ENCODE results near the gene SYT6.

Gene SYT6

DNA sequence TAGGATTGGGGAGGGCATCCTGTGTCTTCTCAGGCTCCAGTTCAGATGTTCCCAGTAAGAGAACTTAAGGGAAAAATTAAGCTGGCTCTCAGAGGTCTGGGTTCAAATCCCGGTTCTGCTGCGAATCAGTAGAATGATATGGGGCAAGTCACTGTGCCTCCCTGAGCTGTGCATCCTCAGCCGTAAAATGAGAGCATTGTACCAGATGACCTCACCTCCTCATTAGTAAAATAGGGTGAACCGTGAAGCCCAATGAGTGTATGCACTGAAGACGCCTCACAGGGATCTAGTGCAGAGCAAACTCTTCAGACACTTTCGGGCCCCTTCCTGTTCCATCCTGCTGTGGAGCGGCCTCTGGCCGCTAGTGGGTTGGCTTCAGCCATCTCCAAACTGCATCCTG is 36.0 kb downstream of the SYT6 start:
- DNase-seq, result no peak

DNA sequence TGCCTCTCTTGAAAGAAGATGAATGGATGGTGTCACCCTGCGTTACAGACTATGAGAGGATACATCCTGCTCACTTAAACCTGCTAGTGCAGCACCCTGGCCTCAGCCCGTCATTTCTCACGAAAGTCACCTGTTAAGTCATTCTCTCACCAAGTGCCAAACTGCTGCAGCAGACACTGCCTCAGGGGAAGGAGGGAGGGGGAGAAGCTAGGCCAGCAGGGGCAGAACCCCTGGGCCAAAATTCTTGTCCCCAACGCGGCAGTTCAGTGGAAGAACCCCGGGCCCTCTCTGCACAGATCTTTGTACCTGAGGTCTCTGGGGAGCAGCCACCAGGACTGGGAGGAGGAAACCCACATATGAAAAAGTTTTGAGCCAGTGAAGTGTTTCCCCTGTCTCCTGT is 37.6 kb downstream of the SYT6 start:
- no peak for DNase-seq

DNA sequence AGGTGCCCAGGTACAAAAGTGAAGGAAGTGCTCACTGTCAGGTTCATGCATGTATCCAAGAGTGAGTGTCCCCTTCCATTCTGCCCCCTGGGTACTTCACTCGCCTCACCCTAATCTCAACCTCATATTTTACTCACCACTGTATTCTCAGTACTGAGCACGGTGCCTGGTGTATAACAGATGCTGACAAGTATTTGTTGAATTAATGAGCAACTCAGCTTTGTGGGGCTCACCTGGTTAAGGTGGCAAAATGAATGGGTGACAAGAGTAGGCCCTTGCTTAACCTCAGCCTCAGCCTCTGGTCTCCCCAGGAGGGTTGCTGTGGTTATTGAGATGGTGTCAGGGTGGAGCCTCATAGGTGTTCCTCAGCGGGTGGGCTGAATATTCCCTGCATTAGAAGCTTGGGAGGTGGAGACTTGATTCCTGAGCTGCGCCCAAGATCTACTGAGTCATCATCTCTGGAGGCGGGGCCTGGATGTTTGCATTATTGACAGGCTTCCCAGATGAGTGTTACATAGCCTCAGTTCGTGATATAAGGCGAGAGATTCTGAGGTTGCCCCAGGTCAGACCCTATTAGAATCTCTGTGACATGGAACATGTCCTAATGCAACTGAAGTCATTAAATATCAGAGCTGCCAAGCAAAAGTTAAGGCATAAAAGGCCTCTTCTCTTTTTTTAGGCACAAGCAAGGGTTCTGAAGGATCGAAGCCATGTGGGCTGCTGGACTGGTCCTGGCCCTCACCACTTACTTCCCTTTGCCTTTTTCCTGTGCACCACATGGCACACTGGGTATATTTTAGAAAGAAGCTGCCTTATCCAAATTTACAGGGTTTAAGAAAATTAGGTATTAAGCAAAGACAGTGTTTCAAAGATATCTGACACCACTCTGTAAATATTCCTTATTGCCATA is 39.2 kb downstream of the SYT6 start:
- DNase-seq, result no peak

DNA sequence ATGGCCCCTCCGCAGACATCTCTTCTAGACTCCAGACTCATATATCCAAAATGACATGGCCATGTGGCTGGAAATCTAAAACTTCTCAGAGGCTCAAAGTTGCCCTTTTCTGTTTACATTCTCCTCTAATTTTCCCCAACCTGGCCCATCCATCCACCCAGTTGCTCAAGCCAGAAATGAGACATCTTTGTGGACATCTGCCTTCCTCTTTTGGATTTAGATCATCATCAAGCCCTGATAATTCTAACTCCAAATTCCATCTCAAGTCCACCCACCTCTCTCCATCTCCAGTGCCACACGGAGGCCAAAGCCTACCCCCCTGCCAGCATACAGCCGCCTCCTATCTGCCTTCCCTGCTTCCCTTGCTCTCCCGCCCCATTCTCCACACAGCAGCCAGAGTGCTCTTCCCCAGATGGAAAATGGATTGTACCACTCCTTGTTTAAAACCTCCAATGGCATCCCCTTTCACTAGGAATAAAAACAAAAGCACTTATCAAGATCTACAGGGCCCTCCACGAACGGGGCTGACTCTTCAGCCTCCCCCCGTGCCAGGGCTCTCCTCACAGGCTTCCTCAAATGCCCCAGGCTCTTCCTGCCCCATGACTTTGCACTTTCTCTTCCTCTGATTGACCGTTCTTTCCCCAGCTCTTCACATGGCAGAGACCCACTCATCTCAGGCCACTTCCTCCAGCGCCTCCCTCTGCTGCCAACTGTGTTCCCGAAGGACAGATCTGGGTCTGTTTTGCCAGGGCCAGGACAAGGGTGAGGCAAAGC is 40.1 kb downstream of the SYT6 start:
- DNase-seq, result no peak

DNA sequence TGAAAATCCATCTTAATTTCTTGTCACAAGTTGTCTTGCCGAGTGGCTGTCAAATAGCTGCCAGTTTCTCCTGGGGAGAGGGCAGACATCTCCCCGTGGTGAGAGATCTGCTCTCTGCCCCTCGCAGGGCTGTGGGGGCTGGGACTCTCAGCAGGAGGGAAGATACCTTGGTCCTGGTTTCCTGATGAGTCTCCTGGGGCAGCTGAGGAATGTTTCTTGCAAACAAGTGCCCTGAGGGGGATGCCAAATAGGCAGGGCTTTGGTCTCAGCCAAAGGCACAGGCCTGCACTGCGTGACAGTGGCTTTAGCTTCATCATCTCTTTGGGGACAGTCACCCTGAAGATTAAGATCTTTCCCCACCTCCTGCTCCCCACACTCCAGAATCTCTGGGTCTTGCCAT is 40.9 kb downstream of the SYT6 start:
- no peak for DNase-seq

DNA sequence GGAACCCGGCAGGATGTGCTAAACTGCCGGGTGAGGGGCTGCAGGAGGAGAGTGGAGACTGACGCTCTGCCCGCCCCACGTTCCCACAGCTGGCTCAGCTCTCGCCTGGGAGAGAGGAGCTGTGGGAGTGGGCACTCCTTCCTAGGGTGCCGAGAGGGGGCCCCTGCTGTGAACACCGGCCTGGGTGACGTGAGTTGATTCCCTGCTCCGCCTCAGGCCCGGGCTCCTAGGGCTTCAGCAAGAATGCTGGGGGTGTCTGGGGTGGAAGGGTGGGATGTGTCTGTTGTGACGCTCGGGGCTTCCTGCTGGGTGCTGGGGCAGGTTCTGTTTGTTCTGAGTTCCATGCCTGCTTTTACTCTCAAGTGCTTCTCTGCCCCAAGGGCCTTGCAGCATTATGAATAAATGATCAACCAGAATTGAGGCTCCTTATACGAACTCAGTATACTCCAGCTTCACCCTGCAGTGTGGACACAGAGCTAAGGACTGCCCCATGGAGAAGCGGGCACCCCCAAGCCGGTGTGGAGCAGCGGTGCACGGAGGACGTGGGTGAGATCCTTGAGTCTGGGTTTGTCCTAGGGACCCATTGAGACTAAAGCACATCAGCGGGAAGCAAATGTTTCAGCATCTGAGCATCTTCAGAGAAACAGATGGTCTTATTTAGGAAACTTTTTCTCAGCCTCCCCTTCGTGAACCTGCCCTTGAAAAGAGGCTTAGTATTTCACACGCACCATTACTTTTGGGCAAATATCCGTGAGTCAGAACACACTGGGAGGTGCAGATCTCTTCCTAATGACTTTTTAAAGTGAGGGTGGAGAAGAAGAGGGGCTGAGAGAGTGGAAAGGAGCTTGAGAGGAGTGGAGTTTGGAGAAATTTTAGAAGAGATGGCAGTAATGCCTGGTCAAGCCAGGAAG is 41.7 kb downstream of the SYT6 start:
- no peak for DNase-seq

DNA sequence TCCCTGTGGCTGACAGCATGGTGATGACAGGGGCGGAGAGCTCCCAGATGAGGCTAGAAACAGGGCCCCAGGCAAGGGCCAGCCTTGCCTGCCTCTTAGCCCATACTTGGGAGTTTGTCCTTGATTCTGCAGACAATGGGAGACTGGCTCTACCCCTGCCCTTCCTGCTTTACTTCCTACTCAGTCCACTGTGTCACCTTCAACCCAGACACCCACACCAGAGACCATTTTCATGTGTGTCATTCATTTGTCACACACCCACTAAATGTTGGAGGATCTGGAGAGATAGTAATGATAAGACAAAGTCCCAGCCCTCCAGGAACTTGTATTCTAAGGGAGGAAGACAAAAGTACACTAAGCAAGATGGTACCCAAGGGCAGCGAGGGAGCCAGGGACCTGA is 43.7 kb downstream of the SYT6 start:
- DNase-seq, result no peak

DNA sequence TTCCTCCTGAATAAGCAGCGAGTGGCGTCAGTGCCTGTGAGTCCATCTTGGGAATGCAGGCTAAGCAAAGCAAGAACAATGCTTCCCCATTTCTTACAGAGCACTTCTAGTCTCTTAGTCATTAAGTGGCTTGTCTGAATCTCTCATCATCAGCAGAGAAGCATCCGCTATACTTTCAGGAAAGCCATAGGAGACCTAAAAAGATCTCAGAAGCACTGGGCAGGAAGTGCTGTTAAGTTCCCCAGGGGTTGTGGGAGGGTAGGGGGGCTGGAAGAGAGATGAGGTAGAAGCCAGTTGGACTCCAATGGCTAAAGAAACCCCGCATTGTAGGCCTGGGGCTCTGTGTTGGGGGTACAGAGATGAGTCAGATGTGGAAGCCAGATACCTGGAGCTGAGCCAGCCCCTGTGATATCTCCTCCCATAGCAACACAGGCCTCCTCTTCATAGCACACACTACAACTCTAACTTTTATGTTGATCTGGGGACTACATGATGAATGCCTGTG is 44.9 kb downstream of the SYT6 start:
- no peak for DNase-seq

DNA sequence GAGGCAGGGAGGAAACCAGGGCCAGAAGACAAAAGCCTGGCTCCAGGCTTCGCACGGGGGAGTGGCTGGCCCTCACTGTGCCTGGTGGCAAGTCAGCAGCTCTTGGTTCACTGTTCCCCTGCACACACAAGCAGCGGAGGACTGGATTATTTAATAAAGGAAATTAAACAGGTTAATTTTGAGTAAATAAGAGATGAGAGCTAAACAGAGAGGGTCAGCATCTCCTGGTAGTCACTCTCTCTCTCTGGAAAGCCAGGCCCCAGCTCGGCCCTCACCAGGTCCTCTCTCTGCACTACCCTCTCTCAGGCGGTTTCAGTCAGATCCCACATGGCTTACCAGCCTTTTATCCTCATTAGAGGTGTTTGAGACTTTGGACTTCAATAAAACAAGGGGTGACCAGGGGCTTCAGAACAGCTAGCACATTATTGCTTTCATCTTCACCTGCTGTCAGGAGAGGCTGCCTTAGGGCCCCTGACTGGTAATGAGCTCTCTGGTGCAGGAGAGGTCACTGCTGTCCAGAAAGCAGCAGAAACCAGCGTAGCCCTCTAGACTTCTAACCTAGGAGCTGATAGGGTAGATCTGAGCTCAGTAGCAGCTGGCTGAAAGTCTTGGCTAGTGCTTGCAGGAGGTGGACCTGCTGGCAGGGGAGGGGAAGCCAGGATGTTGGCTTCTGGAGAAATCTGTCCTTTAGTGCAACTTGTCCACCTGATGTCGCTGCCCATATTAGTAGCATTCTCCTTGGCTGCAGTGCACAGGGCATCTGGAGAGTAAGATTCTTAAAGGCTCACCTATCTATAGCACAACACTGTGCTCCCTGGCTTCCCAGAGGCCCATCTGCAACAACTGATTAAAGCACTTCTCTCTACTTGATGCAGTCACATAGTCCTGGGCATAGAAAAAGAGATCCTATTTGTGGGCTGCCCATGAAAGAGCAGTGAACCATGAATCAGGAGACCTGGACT is 45.9 kb downstream of the SYT6 start:
- DNase-seq, result no peak

DNA sequence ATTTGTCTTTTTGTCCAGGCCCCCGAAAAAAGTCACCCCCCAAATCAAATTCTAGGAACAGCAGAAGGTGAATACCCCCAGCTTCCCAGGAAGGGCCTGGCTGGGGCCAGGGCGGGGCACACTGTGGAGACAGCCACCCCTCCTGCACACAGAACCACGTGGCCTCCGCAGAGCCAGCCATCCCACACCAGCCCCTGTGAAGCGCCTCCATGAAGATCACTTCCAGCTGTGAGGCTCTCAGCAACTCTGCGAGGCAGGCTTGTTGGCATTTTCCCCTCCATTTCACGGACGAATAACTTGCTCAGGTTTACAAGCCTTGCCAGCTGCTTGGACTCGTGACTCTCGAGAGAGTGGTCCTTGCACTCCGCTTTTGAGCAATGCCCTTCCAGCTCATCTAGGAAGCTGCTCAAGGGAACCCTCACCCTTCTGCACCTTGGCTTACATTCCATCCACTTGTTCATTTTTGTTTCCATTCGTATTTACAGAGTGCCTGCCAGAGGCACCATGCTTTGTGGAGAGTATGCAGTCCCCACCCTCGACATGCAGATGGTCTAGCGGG is 48.2 kb downstream of the SYT6 start:
- no peak for DNase-seq

DNA sequence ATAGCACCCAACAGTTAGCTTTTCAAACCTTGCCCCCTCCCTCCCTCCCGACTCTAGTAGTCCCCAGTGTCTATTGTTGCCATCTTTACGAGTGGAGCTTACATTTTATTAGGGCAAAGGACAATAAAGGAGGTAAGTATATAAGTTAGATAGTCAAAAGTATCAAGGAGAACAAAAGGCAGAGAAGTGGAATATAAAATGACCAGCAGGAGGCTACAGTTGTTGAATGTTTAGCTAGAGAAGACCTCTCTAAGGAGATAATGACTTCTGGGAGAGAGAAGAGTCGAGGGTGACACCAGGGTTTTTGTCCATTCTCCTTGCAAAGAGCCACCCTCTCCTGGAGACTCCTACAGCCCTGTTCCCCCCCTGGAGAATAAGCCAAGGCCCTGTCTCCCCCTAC is 48.7 kb downstream of the SYT6 start:
- no peak for DNase-seq

DNA sequence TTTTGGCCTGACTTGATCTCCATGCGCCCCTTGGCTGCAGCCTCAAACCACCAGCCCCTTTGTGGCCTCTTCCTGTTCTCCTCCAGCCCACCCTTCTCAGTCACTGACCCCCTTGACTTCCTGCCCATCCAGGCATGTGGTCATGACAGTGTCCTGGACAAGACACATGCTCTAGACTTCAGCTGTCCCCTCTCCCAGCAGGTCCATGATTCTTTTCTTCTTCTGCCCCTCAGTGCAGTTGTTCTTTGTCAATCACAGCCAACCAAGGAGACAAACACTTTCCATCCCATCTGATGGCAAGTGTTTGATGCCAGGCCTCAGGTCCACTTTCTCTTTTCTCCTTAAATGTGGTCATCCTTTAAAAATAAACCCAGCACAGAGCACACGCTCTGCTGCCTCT is 49.7 kb downstream of the SYT6 start:
- no peak for DNase-seq

DNA sequence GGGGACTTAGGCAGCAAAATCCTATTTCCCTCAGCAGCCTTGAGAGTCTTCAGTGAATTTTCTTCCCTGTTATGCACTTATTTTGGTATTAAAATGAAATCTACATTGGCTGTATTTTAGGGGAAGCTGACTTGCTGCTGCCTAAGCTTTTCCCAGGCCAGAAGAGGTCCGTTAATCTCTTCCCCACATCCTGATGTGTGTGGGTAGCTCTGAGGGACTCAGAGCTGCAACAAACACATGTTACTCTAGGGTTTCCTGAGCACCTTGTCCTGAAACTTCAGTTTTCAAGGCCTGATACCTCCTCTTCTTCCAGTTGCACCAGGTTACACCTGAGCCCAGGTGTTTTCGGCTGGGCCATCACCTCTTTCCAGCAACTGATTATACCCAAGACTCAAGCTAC is 51.5 kb downstream of the SYT6 start:
- no peak for DNase-seq

DNA sequence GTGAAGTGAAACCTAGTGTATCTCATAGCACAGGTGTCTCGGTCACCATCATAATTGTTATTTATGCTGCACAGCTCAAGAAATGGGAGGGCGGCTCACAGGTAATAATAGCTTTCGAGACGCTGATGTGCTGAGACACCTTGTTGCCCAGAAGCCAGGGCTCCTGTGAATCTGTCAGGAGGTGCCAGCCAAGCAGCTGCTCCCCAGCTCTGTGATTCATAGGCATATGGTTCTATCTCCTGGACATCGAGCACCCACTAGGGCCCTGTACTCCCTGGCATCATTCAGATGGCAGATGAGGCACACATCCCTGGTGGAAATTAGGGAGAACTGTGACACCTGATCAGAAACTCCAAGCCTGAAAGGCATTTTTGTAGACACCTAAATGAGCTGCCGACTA is 53.5 kb downstream of the SYT6 start:
- DNase-seq, result no peak

DNA sequence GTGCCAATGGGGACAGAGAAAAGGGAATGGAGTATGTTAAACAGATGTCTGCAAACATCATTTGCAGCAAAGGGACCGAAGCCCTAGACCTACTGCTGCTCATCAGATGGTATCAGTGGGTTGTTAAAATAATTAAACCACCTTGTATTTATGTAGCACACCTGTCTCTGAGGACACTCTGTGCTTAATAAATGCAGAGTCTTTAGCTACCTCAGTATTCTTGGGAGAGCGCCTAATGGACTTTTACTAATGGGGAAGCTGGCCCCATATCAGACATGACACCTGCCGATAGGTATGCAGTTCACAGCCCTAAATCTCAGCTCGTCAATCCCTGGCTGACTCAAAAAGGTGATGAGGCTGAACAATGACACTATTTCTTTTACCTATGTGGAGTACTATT is 54.4 kb downstream of the SYT6 start:
- DNase-seq, result no peak

DNA sequence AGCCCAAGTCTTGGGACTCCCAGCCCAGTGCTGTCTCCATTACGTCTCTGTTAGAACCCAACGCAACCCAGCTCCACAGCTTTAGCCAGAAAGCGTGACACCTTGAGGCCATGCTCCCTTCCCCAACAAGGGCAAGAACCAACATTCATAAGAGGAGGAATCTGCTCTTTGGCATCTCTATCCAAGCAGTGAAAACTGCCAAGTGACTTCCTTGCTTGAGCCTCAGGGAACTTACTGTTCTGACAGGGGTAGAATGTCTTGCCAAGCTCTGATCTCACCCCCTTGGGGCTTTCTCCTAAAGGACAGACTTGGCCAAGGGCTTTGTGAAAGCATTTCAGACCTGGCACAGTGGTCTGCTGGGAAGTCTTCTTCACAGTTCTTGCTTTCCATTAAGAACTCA is 56.6 kb downstream of the SYT6 start:
- no peak for DNase-seq

DNA sequence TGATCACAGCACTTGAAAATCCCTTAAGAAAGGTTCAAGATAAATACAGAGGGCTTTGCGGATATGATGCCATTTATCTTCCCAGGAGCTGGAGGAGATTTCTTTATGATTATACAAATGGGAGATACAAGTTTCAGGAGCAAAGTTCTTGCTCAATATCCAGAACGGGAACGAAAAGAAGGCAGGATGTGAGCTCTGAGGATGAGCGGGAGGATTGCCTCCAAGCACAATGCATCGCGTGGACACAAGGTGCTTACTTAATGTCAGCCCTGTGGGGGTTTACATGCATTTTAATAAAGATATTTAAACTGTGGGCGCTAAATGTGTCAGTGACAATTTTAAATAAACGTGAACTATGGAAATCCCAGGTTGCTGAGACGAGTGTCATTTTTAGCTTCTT is 59.0 kb downstream of the SYT6 start:
- DNase-seq, result no peak

DNA sequence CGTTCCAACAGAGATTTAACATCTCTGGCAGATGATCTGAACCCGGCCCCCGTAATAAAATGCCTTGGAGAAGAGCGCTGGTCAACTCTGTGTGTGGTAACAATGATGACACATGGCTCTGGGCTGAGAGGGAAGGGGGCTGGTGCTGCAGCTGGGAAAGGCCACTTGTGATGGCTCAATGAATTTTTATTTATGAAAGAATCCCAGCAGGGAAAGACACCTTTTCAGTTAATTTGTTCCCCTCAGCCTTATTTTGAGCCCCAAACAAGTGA is 59.4 kb downstream of the SYT6 start:
- DNase-seq, result no peak

DNA sequence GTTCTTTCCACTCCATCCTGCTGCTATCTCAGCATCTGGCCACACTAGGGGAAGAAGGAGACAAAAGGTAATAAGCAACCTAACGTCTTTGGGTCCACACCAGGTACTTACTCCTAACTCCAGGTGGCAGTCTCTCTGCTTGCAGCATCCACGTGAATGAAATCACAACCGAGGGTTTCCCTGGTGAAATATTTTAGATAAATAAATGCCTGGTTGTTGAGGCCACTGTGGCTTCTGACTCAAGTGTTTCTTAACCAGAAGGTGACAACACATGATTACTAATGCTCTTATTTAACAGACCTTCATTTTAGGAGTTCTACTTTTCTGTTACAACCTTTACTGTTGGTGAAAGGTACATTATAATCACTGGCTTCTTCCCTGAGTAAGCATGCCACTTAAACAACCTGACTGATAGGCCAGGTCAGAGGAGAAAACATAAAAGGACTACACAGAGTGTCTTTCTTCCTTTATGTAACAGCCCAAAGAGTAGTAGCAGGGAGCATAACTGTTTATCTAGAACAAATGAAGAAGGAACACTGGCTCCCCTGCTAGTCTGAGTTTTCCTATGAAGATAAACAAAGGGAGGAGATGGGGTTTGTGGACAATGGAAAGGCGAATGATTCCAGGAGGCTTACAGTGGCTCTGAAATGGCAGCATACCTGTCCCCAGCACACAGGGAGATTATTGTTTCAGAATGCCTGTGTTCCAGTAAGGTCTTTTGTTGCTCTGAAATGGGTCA is 59.9 kb downstream of the SYT6 start:
- no peak for DNase-seq

DNA sequence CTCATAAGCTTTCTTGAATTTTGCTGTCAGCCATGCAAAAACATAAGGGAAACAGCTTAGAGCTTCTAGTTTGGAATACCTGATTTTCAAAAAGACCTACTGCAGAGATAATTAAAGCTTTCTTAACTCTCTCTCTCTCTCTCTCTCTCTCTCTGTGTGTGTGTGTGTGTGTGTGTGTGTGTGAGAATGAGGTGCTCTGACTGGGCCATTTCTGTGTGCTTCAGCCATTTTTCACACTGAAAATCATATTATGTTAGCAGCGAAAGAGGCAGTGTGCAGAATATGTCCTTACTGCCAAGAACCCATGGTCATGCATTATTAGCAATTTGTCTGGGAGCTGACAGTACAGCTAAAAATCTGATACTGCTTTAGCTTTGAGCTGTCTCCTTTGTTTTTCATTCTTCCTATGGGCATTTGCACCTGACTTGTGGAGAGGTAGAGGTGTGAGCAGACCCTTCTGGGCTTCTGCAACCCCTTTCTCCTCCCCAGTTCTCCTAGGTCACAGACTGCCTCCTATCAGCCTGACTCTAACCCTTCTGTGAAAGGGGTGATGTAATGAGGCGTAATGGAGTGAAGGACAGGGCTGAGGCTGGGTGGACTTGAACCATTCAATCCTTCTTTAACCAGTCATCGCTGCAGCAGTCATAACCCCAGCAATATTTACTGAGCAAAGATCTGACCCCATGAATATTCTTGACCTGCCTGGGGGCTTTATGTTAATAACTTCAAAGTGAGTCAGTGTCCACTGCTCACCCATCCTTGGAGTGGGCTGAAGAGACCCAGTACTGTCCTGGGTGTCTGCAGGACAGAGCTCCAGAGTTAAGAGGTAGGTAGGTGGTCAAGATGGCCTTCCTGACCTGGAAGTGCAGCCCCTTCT is 61.2 kb downstream of the SYT6 start:
- no peak for DNase-seq

Data from activated CD4-positive, alpha-beta T cell treated with anti-CD3 and anti-CD28 coated beads for 1 hour (primary cell).